ENCODE measurements around the gene LFNG.

LFNG gene

DNA sequence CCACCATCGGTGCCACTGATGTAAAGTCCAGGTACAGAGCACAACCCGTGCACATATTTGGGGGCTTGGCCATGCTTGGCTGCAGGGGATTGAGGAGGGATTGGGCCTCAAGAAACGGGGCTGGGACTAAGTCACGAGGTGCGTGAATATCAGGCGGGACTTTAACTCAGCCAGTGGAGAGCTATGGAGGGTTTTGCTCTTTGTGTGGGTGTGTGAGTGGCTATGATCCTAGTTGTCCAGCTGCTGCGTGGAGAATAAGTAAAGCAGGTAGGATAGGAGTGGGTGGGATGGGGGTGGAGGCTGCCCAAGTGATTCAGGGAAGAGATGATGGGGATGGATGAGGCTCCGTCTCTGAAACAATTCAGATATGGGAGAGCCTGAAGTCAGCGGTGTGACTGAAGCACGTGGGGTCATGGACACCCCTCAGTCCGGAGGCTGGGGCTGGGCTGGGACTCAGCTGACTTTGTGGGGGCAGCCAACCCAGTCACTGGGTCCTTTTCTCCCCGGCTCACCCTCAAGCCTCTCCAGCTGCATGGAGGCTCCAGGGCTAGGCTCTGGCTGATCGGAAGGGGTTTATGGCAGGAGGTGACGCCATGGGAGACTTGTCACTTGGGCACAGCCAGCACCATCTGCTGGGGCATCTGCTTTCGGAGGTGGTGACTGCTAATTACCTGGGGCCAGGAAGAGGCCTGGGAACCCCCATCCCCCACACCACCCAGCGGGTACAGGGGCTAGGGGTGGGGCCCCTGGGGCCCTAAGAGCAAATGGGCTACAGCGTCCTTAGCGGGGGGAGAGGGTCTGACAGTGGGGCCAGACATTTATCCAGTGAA, 1.7 kb upstream of the LFNG start:
- no peak for DNase-seq (ENCODE audit: low read depth)

DNA sequence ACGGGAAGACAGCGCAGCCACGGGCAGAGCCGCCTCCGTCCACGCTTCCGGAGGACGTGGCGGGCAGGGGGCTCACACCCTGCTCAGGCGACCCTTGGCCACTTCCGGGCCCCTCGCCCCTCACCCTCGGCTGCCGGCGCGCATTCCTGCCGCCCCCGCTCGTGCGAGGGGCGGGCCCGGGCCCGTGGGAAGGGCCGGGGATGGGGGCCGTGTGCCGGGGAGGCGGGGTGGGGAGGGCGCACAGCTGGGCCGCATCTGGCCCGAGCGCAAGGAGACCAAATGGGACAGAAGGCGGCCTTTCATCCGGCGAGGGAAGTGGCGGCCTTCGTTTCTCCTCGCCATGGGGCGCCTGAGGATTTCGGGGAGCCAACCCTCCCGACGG, 846 bp upstream of the LFNG start:
- DNase-seq (ENCODE audit: low read depth): no peak

DNA sequence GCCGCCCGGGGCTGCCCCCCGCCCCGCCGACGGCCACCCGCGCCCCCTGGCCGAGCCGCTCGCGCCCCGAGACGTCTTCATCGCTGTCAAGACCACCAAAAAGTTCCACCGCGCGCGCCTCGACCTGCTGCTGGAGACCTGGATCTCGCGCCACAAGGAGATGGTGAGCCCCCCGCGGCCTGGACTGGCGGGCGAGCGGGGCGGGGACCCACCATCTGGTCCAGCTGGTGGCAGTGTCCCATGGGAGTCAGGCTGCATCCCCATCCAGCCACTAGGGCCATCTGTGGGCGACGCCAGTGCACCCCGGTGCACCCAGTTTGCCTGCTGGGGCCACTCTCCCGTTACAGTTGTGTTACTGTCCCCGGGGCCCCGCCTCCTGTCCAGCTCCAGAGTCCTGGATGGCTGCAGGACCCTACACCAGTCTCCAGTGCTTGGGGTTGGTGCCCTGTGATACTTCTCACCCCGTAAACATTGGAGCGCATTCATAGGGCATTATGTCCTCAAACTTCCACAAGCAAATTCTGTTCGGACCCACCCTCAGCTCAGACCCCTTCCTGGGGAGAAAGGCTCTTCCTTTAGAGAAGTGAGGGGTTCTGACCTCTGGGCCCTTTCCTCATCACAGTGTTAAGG, 672 bp downstream of the LFNG start:
- DNase-seq (ENCODE audit: low read depth): no peak

DNA sequence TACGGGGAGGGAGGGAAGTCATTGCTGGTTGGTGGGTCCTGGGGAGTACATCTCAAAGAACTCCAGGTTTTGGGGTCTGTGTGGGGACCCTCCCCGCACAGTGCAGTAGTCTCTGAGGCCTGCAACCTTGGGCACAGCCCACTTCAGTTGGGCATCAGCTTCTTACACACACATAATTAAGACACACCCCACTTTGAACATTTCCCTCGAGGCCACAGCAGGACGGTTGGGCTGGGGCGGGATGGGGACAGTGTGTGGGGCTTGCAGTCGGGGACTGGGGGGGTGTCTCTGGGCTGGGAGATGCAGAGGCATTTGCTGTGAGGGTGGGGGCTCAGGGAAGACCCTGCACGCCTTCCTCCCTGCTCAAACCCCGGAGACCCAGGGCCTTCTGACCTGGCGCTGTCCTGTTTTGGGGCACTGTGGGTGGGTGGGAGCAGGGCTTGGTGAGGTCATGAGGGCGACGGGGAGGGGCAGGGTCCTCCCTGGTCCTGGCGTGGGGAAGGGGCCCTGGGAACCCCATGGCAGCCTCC, 1.3 kb downstream of the LFNG start:
- no peak for DNase-seq (ENCODE audit: low read depth)

DNA sequence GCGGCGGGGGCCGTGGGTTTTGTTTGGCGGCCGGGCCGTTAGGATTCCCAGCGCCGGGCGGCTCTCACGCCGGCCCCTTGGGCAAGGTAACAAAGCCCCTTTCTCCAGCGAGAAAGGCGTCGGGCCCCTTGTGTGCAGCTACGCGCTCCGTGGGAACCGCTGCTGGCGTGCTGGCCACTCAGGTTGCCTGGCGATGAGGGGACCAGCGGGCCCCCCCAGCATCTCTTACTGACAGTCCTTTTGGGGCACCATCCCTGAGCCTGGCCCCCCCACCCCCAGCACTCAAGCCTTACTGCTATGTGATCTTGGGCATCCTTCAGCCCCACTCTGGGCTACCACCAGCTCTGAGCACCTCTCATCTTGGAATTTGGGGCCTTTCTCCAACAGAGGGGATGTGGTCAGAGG, 1.8 kb downstream of the LFNG start:
- DNase-seq (ENCODE audit: low read depth): no peak

DNA sequence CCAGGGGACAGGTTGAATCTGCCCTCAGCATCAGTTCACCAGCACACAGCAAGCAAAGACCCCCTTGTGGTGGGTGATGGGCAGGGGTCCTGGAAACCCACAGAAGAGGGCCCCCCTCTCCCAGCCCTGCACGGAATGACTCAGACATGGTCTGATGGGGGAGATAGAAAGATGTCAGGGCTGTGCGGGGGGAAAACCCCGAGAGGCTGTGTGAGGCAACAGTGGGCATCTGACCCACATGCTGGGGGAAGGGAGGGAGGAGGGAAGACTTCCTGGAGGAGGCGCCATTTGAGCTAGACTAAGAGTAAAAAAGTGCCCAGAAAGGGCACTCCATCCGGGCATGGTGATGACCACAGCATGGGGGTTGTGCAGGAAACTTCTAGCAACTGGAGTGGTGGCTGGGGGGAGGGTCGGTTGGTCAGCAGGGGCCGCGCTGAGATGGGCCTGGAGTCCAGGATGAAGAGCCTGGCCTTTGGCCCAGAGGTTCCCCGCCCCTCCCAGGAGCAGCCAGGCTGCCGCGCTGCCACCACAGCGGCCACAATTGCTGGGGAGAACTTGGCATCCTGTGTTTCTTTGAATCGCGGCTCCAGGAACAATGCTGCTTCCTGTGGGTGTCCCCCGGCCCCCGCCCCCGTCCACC, 2.5 kb downstream of the LFNG start:
- DNase-seq (ENCODE audit: low read depth): no peak

DNA sequence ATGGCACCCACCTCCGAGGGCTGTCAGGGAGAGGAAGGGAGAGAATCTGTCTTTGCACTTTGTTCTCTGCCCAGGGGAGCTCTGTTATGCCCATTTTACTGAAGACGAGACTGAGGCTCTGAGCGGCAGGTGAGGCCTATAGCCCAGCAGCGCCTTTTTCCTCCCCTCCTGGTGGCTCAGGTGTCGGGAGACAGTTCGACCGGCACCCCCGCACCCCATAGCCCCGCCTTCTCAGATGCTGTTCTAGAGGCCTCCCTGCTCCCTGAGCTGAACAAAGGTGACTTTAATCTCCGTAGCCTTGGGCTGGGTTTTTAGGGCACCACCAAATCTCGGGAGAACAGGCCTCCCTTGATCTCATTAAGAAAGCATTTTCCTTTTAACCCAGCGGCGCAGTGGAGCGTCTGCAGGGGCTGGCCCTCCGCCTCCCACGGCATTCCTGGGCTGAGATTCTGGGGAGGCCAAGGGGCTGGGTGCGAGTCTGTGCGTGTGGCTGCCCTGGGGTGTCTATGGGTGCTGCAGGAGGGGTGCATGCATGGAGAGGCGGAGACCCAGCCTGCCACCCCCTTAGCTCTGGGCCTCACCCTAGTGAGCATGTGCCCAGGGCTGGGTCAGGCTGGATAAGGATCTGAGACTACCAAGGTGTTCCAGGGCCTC, 3.3 kb downstream of the LFNG start:
- DNase-seq (ENCODE audit: low read depth): no peak

DNA sequence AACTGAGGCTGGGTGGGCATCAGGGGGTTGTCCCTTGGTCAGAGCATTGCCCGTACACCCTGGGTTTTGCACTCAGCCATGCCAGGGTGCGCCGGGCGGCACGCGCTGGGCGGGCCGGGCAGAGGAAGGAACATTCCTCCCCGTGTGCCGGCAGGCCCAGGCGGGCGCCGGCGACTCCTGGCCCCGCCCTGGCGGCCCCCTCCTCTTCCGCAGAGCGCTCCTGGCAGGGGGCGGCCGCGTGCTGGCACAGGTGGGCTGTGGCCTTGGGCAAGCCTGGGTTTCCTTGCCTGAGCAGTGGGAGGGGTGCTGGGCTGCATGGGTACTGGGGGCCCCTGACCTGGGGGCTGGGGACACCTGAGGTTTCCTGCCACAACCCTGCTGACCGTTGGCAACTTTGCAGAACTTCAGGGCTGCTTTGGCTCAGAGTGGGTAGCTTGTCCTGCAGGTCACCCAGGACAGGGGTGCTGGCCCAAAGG, 3.9 kb downstream of the LFNG start:
- no peak for DNase-seq (ENCODE audit: low read depth)

DNA sequence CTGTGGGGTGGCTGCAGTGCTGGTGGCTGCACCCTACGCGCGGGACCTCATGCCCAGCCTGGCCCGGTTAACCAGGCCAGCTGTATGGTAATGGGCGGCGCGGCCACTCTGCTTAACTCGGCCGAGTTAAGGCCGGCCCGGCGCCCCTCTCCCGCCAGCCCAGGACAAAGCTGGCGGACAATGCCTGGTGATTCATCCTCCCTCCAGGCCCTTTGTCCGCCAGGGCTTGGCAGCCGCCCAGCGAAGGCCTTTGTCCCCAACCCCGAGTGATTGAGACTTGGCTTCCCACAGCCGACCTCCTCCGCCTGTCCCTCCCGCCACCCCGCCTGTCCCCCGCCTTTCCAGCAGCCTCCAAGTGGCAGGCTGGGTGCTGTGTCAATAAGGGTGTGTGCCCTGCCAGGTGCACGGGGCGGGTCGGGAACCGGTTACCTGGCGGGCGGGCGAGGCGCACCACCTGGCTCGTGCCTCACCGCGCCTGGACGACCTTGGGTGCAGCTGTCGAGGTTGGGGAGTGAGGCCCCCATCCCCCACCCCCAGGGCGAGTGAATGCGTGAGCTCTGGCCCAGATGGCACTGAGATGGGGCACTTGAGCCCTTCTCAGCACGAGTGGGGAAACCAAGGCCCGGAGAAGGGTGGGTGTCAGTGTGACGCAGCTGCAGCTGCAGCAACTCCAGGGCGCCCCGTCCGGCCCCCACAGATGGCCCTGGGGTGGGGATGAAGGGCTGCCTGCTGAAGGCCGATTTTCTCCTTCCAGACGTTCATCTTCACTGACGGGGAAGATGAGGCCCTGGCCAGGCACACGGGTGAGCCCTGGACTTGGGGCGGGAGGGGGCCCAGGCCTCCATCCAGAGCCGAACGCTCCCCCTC, 4.6 kb downstream of the LFNG start:
- DNase-seq (ENCODE audit: low read depth): no peak

DNA sequence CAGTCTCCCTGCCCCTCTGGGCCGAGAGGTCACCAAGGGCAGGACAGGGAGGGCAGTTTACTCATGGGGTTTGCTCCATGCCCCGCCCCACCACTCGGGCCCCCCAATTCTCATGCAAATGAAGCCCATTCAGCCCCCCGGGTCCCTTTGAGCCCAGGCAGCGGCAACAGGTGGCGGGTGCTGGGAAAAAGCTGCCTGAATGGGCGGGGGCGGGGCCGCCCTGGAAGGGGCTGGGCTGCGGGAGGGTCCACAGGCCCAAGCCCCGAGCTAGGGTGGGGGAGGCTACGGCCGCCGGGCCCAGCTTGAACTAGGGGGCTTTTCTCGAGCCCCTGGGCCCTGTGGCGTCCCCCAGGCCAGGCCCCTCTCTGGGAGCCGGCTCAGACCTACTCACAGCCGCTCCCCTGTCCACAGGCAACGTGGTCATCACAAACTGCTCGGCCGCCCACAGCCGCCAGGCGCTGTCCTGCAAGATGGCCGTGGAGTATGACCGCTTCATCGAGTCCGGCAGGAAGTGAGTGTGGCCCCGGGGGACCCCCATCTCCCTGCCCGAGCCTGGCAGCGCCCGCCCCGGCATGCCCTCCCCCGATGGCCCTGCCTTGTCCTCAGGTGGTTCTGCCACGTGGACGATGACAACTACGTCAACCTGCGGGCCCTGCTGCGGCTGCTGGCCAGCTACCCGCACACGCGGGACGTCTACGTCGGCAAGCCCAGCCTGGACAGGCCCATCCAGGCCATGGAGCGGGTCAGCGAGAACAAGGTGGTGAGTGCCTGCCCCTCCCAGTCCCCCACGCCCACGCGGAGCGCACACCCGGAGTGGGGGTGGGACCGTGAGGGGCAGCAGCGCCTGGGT, 5.5 kb downstream of the LFNG start:
- DNase-seq (ENCODE audit: low read depth): no peak

DNA sequence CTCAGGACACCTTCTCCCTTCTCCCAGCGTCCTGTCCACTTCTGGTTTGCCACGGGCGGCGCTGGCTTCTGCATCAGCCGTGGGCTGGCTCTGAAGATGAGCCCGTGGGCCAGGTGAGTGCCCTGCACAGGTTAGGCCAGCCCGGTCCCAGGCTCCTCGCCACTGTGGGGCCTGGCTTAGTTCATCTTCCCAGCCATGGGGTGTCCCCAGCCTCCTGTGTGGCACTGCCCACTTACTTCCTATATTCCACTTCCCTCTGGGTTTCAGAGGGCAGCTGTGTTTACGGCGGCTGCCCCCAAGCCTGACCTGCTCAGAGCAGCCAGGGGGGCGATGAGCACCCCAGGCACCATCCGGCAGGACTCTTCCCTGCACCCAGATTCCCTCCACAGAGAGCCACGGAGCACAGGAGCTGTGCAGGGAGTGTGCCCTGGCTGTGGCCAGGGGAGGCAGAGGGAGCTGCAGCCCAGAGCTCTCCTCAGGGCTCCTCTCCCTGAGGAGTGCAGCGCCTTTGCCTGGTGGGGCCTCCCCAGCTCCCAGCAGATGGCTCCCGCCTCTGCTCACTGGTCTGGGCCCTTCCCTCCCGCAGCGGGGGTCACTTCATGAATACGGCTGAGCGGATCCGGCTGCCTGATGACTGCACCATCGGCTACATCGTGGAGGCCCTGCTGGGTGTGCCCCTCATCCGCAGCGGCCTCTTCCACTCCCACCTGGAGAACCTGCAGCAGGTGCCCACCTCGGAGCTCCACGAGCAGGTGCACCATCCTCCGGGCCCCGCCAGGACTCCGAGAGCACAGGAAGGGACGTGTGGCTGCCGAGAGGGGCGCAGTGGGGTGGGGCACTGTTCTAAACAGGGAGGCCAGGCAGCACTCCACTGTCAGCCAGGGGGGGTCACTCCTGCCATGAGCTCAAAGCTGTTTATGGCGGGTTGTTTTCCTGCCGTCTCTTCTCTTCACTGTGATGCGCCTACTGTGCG, 6.4 kb downstream of the LFNG start:
- DNase-seq (ENCODE audit: low read depth): no peak

DNA sequence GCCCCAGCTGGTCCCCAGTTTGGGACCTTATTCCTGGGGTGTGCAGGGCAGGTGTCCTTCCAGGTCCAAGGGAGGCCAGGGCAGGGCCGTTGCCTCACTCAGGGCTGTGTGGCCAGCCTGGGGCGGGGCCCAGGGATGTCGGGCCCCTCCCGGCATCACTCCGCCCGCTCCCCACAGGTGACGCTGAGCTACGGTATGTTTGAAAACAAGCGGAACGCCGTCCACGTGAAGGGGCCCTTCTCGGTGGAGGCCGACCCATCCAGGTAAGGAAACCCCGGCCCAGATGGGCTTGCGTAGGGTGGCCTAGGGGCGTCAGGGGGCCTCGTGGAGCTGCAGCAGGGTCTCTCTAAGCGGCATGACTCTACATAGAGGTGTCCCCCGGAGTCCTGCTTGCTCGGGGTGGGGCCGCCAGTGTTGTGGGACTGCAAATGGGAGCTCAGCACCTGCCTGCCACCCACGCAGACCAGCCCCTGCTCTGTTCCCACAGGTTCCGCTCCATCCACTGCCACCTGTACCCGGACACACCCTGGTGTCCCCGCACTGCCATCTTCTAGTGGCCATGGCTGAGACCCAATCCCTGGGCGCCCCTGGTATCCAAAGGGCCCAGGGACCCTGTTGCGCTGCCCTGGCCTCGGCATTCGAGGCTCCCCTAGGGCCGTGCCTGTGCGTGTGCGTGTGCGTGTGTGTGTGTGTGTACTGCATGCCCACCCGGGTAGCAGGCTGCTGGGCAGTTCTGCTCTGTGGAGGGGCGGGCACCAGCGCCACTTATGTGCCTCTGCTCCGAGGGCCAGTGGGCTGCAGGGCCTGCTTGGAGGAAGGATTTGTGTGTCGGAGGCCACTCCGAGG, 7.3 kb downstream of the LFNG start:
- no peak for DNase-seq (ENCODE audit: low read depth)

DNA sequence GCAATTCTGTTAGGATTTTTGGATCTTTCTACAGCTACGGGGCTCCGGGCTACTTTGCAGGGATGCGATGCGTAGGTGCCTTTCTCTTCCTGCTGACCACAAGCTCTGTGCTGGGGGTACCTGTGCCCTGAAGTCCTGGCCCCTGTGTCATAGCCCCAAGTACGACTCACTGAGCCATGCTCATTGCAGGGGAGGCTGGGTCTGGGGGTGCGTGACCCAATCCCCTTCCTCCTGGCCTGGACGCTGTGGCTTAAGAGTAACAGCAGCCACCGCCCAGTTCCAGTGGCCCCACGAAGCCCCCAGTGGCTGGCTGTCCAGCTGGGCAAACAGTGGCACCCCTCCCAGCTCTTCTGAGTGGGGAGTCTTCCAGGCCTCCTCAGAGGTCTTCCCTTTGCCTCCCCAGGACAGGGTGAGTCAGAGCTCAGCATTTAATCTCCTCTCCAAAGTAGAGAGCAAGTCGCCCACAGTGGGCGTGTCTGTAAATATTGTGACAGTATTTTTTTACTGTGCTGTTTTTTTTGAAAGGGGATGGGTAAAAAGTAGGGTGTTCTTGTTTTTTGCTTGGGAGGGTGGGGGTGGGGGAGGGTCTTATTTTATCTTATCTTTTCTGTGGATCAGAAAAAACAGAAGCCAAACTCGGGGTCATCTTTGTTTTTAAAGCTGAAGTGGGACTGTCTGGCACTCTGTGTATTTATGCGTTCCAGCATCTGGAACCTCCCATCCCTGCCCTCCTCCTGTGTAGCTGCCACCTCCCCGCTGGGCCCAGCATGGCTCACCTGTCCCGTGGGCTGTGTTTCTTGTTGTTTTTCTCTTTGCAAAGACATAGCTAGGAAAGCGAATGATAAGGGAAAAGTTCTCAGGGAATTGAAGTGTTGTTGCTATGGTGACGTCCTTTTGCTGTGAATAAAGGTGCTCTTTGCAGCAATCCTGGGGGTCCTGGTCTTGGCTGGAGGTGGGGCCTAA, 8.2 kb downstream of the LFNG start:
- DNase-seq (ENCODE audit: low read depth): peak; percentile 41

DNA sequence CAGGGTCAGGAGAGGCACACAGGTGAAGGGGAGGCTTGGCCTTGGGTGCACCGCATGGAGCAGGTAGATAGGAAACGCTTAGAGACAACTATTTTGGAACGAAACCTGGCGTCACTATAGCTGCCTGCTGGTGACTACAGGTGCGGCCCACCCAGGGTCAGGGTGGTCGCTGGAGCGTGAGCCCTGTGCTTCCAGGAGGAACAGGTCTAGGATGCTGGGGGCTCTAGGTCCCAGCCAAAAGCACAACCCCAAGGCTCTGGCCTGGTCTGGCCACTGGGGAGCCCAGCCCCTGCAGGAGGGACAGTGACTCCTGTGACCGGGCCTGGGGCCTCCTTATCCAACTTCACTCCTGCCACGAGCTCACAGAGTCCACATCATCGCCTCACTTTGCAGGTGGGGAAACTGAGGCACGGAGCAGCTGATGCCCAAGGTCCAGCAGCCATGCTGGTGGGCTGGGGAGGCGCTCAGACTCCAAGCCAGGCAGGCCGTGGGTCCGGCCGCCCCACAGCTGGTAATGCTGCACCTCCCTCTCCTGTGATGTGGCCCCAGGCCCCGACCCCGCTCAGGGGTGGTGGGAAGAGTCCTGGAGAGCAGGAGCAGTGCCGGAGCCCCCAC, 9.0 kb downstream of the LFNG start:
- DNase-seq (ENCODE audit: low read depth): no peak

DNA sequence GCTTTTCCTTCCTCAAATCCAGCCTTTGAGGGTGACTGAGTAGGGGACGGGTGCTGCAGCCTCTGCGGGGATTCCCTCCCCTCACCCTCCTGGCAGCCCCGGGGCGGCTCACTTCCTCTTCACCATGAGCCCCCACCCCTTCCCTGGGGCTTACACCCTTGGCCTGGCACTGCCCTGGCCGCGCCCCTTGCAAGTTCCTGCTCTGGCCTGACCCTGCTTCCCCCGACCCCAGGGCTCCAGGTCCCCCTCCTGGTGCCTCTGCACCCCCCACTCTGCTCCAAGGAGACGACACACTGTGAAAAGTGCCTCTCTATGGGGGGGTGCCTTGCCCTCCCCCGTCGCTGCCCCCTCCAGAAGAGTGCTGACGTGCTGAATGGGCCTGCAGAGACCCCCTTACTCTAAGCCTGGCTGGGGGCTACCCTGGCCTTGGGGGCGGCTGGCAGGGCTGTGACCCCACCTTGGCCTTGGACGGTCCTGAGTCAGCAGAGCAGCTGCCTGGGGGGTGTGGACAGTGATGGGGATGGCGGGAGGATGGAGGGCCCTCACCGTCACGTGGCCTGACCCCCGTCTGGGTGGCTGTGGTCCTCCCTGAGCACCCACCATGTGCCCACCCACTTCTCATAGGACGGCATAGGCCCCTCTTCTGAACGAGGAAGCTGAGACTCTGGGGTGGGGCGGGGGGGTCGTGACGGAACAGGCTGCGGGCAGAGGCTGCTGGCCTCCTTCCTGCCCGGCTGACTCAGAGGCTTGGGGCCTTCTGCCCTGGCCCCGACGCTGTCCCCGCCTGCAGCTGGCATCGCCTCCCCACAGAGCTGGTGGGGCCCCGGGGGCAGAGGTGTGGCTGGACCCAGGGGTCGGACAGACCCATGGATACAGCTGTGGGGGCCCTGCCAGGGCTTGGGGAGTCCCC, 9.8 kb downstream of the LFNG start:
- DNase-seq (ENCODE audit: low read depth): peak; percentile 36

All from HS-5 (cell line).